Activated CD4-positive, alpha-beta T cell treated with anti-CD3 and anti-CD28 coated beads, Interleukin-2, amount 50 U/mL, for 24 hours (primary cell): ENCODE data around the gene ATP1A4.
A peak's percentile ranks its signal among the peaks of the same experiment; 100 is the strongest.

Source experiments
- DNase-seq, 2 donors: peaks; one replicate each; pipeline ENCODE4 v3.0.0-alpha.2; 2020; ENCODE audit warnings: low read depth in 1 of 2, low spot score in 1 of 2

ATP1A4 gene

GRCh38 chr1:160139840-160140239 lies 11.6 kb upstream of the ATP1A4 start:
- DNase-seq: no peak

GRCh38 chr1:160143695-160144094 lies 7.7 kb upstream of the ATP1A4 start:
- DNase-seq: no peak

- no peak for DNase-seq
These were observed 6.5 kb upstream of the ATP1A4 start for GRCh38 chr1:160144921-160145320.

DNA sequence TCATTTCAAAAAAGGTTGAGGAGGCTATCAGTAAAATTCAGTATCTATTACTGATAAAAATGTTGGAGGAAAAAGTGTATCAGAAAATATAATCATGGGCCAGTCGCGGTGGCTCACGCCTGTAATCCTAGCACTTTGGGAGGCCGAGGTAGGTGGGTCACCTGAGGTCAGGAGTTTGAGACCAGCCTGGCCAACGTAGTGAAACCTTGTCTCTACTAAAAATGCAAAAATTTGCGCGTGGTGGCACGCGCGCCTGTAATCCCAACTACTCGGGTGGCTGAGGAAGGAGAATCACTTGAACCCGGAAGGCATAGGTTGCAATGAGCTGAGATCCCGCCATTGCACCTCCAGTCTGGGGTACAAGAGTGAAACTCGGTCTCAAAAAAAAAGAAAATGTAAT lies 5.3 kb upstream of the ATP1A4 start:
- no peak for DNase-seq

DNA sequence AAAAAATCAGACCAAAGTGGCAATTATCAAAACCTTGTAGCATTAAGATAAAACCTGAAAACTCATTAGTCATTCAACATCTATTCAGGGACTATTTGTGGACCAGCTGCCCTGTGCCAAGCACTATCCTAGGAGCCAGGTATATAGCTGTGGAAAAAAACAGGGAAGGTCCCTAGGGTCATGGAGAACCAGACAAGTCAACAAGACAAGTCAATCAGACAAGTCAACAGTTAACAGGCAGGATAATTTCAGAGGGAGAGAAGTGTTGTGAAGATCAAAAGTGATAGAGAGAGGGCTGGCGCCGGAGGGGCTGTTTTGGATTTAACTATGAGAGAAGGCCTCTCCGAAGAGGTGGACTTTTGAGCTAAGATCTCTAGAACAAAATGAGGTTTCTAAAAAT lies 3.3 kb upstream of the ATP1A4 start:
- no peak for DNase-seq

DNA sequence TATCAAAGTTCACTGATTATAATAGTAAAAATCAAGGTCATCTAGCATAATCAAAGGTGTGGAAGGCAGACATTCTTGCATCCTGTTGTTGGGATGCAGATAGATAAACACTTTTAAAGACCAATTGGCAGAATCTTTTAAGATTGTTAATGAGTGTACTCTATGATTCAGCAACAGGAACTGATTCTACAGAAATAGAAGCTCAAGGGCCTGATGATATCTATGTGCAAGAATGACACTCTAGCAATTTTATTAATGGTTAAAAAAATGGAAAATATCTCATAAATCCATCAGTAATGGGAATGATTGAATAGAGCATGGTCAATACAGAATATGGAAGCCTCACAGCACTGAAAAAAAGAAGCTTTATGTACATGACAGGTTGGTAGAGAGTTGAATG lies 2.2 kb upstream of the ATP1A4 start:
- no peak for DNase-seq

- no peak for DNase-seq
These were observed 1.7 kb upstream of the ATP1A4 start for GRCh38 chr1:160149716-160150115.

GRCh38 chr1:160154790-160155189 lies 3.4 kb downstream of the ATP1A4 start:
- no peak for DNase-seq

GRCh38 chr1:160156361-160156760 lies 5.0 kb downstream of the ATP1A4 start:
- no peak for DNase-seq

DNA sequence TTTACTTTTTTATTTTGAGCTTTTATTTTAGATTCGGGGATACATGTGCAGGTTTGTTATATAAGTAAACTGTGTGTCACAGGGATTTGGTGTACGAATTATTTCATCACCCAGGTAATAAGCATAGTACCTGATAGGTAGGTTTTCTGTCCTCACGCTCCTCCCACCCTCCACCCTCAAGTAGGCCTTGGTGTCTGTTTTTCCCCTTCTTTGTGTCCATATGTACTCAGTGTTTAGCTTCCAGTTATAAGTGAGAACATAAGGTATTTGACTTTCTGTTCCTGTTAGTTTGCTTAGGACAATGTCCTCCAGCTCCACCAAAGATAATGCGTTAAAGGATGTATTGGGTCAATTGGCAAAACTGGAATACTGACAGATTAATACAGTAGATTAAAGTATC lies 5.8 kb downstream of the ATP1A4 start:
- DNase-seq: no peak

- DNase-seq: no peak
These were observed 6.6 kb downstream of the ATP1A4 start for GRCh38 chr1:160158031-160158430.

- no peak for DNase-seq
These were observed 7.1 kb downstream of the ATP1A4 start for GRCh38 chr1:160158534-160158933.

GRCh38 chr1:160159846-160160245 lies 8.4 kb downstream of the ATP1A4 start:
- no peak for DNase-seq

GRCh38 chr1:160161965-160162705 lies 10.7 kb downstream of the ATP1A4 start:
- DNase-seq: no peak

GRCh38 chr1:160162931-160163330 lies 11.5 kb downstream of the ATP1A4 start:
- DNase-seq: no peak

DNA sequence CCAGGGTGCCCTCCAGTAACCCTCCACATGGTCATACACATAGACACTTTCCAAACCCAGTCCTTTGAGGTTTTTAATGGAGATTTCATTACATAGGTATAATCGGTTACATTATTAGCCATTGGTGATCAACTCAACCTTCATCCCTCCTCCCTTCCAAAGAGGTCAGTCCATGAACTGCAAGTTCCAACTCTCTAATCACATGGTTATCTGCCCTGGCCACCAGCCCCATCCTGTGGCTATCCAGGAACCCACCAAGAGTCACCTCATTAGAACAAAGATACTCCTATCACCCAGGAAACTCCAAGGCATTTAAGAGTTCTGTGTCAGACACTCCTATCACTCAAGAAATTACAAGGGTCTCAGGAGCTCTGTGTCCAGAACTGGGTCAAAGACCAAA lies 12.2 kb downstream of the ATP1A4 start:
- DNase-seq: no peak

- DNase-seq: no peak
These were observed 12.7 kb downstream of the ATP1A4 start for GRCh38 chr1:160164121-160164520.

GRCh38 chr1:160166166-160166868 lies 14.9 kb downstream of the ATP1A4 start:
- no peak for DNase-seq

GRCh38 chr1:160167056-160167455 lies 15.7 kb downstream of the ATP1A4 start:
- DNase-seq: no peak

- peak in 1 of 2 donors; percentile 10 for DNase-seq
These were observed 16.2 kb downstream of the ATP1A4 start for GRCh38 chr1:160167580-160167979.

GRCh38 chr1:160168016-160168415 lies 16.6 kb downstream of the ATP1A4 start:
- DNase-seq: no peak

- no peak for DNase-seq
These were observed 17.4 kb downstream of the ATP1A4 start for GRCh38 chr1:160168609-160169369.
